Measurements from ENCODE around the gene NME3.

NME3 gene

GRCh38 chr16:1789643-1790045, 18.3 kb upstream of the NME3 start:
- no peak for DNase-seq (ENCODE audit: low read depth)
- no peak overlapping the region for H3K4me3 ChIP-seq (replicated peaks; ENCODE audit: low read depth, low read length)
- TF ChIP-seq CTCF (IDR thresholded peaks at IDR 0.05; ENCODE audit: low read length, missing control alignments), result no peak

GRCh38 chr16:1788708-1789100, 17.4 kb upstream of the NME3 start:
- no peak for DNase-seq (ENCODE audit: low read depth)
- H3K4me3 ChIP-seq (replicated peaks; ENCODE audit: low read depth, low read length), result no peak overlapping the region
- no peak for TF ChIP-seq CTCF (IDR thresholded peaks at IDR 0.05; ENCODE audit: low read length, missing control alignments)

GRCh38 chr16:1788095-1788707, 16.9 kb upstream of the NME3 start:
- no peak overlapping the region for H3K4me3 ChIP-seq (replicated peaks; ENCODE audit: low read depth, low read length)
- DNase-seq (ENCODE audit: low read depth), result no peak
- TF ChIP-seq CTCF (IDR thresholded peaks at IDR 0.05; ENCODE audit: low read length, missing control alignments), result no peak

GRCh38 chr16:1787322-1788094, 16.2 kb upstream of the NME3 start:
- no peak for DNase-seq (ENCODE audit: low read depth)
- H3K4me3 ChIP-seq (replicated peaks; ENCODE audit: low read depth, low read length), result no peak overlapping the region
- no peak for TF ChIP-seq CTCF (IDR thresholded peaks at IDR 0.05; ENCODE audit: low read length, missing control alignments)

- no peak for TF ChIP-seq CTCF (IDR thresholded peaks at IDR 0.05; ENCODE audit: low read length, missing control alignments)
- H3K4me3 ChIP-seq (replicated peaks; ENCODE audit: low read depth, low read length), result no peak overlapping the region
- DNase-seq (ENCODE audit: low read depth), result no peak
Measured at GRCh38 chr16:1787056-1787321, 15.6 kb upstream of the NME3 start.

- H3K4me3 ChIP-seq (replicated peaks; ENCODE audit: low read depth, low read length), result no peak overlapping the region
- no peak for TF ChIP-seq CTCF (IDR thresholded peaks at IDR 0.05; ENCODE audit: low read length, missing control alignments)
- DNase-seq (ENCODE audit: low read depth), result no peak
Measured at GRCh38 chr16:1786242-1787055, 15.1 kb upstream of the NME3 start.
